HCT116 (cell line): ENCODE results near the gene LCMT1. TPM values are rescaled to one million over a fixed set of nuclear protein-coding genes. Genes with fewer than 3 reads are reported as not detected.
A peak's percentile ranks its signal among the peaks of the same experiment; 100 is the strongest.
"Not testable (repeated sequence)": the region's sequence is repeated elsewhere in the genome, so short reads cannot be mapped to it uniquely, and the experiment has no call there.

Experiments used
- ATAC-seq: fragments of 200-7000 bp; cut with Tn5 transposase; 2 replicates; pipeline ENCODE4 v1.9.1; 2020; ENCODE audit warnings: mild to moderate bottlenecking, moderate library complexity
- BruUV-seq: library from RNA; stranded (reverse); fragments of 400-500 nt; replicated peaks from 2 replicates; lab custom pipeline; 2021; lab: Mats Ljungman, UMichigan
- CTCF ChIA-PET: fragments of 300-600 bp; sonication (Branson Sonifier 250); formaldehyde crosslinking; loops from one replicate; lab custom pipeline; 2021; ENCODE audit warnings: antibody characterized with exemption; lab: Charles Lee
- POLR2A ChIA-PET: fragments of 300-600, 350-600 bp; sonication (Branson Sonifier 250); formaldehyde crosslinking; loops from one replicate; lab custom pipeline; 2021; ENCODE audit warnings: antibody characterized with exemption; lab: Charles Lee
- RAD21 ChIA-PET, 2 experiments: fragments of 300-600 bp; sonication (Branson Sonifier 250); formaldehyde crosslinking; loops; one replicate each; lab custom pipeline; 2023; ENCODE audit warnings: low total read pairs in 2 of 2; ENCODE audit not compliant: uncharacterized antibody in 2 of 2, unreplicated experiment in 2 of 2, low non-redundant PET in 1 of 2; lab: Charles Lee
- DNase-seq: peaks from one replicate; pipeline ENCODE4 v3.0.0-alpha.2; 2010; ENCODE audit warnings: low read depth, low spot score
- H2AFZ ChIP-seq: fragments of 200-600 bp; shearing (Covaris generic), sonication (generic); 2 replicates; pipeline ENCODE4 v1.6.1; 2017; ENCODE audit warnings: low read depth, mixed run types, mixed read lengths, antibody characterized with exemption, low read length; ENCODE audit not compliant: poor library complexity, severe bottlenecking
- H3K27ac ChIP-seq: 2 replicates; pipeline ENCODE4 v1.5.1; 2012; ENCODE audit warnings: low read depth, low read length
- H3K27me3 ChIP-seq: fragments of 200-600 bp; sonication (generic); 2 replicates; pipeline ENCODE4 v1.6.1; 2016; ENCODE audit warnings: mixed run types, low read length, mixed read lengths; ENCODE audit not compliant: insufficient read depth
- H3K36me3 ChIP-seq, 2 experiments: fragments of 200-500 bp in 1 of 2; fragments of 200-600 bp in 1 of 2; sonication (Bioruptor generic) in 1 of 2; sonication (generic) in 1 of 2; 2 replicates each; pipeline versions ENCODE4 v1.5.1 to v1.6.1; 2014 to 2016; ENCODE audit warnings: low read length in 2 of 2, inconsistent platforms in 1 of 2, mixed read lengths in 1 of 2, mixed run types in 1 of 2; ENCODE audit not compliant: insufficient read depth in 2 of 2, control insufficient read depth in 1 of 2
- H3K4me1 ChIP-seq, 2 experiments: fragments of 200-600 bp in 1 of 2; sonication (generic) in 1 of 2; 2 replicates each; pipeline versions ENCODE4 v1.5.1 to v1.6.1; 2012 to 2017; ENCODE audit warnings: low read length in 2 of 2, inconsistent platforms in 1 of 2, mild to moderate bottlenecking in 1 of 2, mixed read lengths in 1 of 2, mixed run types in 1 of 2, moderate library complexity in 1 of 2; ENCODE audit not compliant: insufficient read depth in 2 of 2, control insufficient read depth in 1 of 2
- H3K4me2 ChIP-seq: fragments of 200-600 bp; sonication (generic); 2 replicates; pipeline ENCODE4 v1.6.1; 2017; ENCODE audit warnings: mixed run types, low read length, mixed read lengths
- H3K4me3 ChIP-seq, 2 experiments: fragments of 200-600 bp in 1 of 2; sonication (generic) in 1 of 2; replicated peaks in 1 of 2; 2 replicates each; pipeline ENCODE4 v1.5.1; 2011 to 2016; ENCODE audit warnings: low read length in 2 of 2, control low read depth in 1 of 2, low read depth in 1 of 2, mild to moderate bottlenecking in 1 of 2, mixed read lengths in 1 of 2, mixed run types in 1 of 2
- H3K79me2 ChIP-seq: fragments of 200-600 bp; sonication (generic); 2 replicates; pipeline ENCODE4 v1.6.1; 2017; ENCODE audit warnings: mild to moderate bottlenecking, mixed run types, low read length, moderate library complexity, mixed read lengths; ENCODE audit not compliant: insufficient read depth
- H3K9ac ChIP-seq: fragments of 200-600 bp; sonication (generic); 2 replicates; pipeline ENCODE4 v1.6.1; 2016; ENCODE audit warnings: low read length, mixed read lengths
- H3K9me2 ChIP-seq: fragments of 200-600 bp; sonication (generic), shearing (Covaris generic); 2 replicates; pipeline ENCODE4 v1.6.1; 2017; ENCODE audit warnings: mixed run types, mild to moderate bottlenecking, moderate library complexity; ENCODE audit not compliant: insufficient read depth
- H3K9me3 ChIP-seq, 2 experiments: fragments of 200-500 bp in 1 of 2; fragments of 200-600 bp in 1 of 2; sonication (Bioruptor generic) in 1 of 2; sonication (generic) in 1 of 2; 2 replicates each; pipeline ENCODE4 v1.6.1; 2014 to 2017; ENCODE audit warnings: low read length in 2 of 2, mixed read lengths in 2 of 2, inconsistent platforms in 1 of 2, low read depth in 1 of 2, mild to moderate bottlenecking in 1 of 2, mixed run types in 1 of 2, moderate library complexity in 1 of 2; ENCODE audit not compliant: control insufficient read depth in 1 of 2, insufficient read depth in 1 of 2
- H4K20me1 ChIP-seq: fragments of 200-600 bp; sonication (generic), shearing (Covaris generic); 2 replicates; pipeline ENCODE4 v1.6.1; 2017; ENCODE audit warnings: mixed run types, mild to moderate bottlenecking, moderate library complexity; ENCODE audit not compliant: insufficient read depth
- CEBPB ChIP-seq: IDR thresholded peaks from 2 replicates; pipeline ENCODE4 v1.6.1; 2012; ENCODE audit warnings: low read depth
- EGR1 ChIP-seq: IDR thresholded peaks from 2 replicates; pipeline ENCODE4 v1.6.1; 2012; ENCODE audit warnings: low read depth
- ELF1 ChIP-seq: IDR thresholded peaks from 2 replicates; pipeline ENCODE4 v1.6.1; 2012; ENCODE audit warnings: low read depth, borderline replicate concordance
- EZH2 ChIP-seq: fragments of 200-600 bp; sonication (generic); IDR thresholded peaks from 2 replicates; pipeline ENCODE4 v1.6.1; 2017; ENCODE audit warnings: antibody characterized with exemption, mixed run types
- POLR2A ChIP-seq: IDR thresholded peaks from 2 replicates; pipeline ENCODE4 v1.7.0; 2011; ENCODE audit warnings: borderline replicate concordance; ENCODE audit not compliant: insufficient read depth, insufficient read length; ENCODE audit errors: extremely low read depth
- TCF7L2 ChIP-seq: IDR thresholded peaks from 2 replicates; pipeline ENCODE4 v1.7.0; 2011; ENCODE audit warnings: borderline replicate concordance, inconsistent platforms; ENCODE audit not compliant: insufficient read depth, insufficient read length; ENCODE audit errors: extremely low read depth
- ZNF274 ChIP-seq: fragments of 200-500 bp; sonication (Bioruptor generic); IDR thresholded peaks from 2 replicates; pipeline ENCODE4 v1.6.1; 2014; ENCODE audit warnings: mild to moderate bottlenecking, low read depth, low read length, inconsistent platforms
- intact Hi-C: fragments of 100-400 bp; cut with micrococcal nuclease; formaldehyde crosslinking; loops from 2 replicates; pipeline ENCODE4 v1.10.0; 2022
- total RNA-seq: library from RNA; stranded (reverse); gene quantifications from one replicate; pipeline ENCODE4 v1.2.1, GENCODE V29; 2021; ENCODE audit not compliant: unreplicated experiment
- TF ChIP-seq, protein P1 (sequence below): IDR thresholded peaks from 2 replicates; pipeline ENCODE4 v1.6.1; 2012; ENCODE audit warnings: low read depth
- TF ChIP-seq, protein P2 (sequence below): IDR thresholded peaks from 2 replicates; pipeline ENCODE4 v1.6.1; 2011; ENCODE audit warnings: mild to moderate bottlenecking, low read length, moderate library complexity; ENCODE audit not compliant: insufficient replicate concordance; ENCODE audit errors: extremely low read depth
- TF ChIP-seq, protein P3 (sequence below), 3 experiments: fragments of 200-600 bp in 1 of 3; sonication (generic) in 1 of 3; IDR thresholded peaks in 2 of 3; conservative IDR thresholded peaks in 1 of 3; 2 replicates each; pipeline ENCODE4 v1.5.1; 2012 to 2017; ENCODE audit warnings: low read depth in 2 of 3, low read length in 2 of 3, antibody characterized with exemption in 1 of 3, borderline replicate concordance in 1 of 3, control low read depth in 1 of 3, mild to moderate bottlenecking in 1 of 3, mixed read lengths in 1 of 3, mixed run types in 1 of 3, moderate library complexity in 1 of 3; ENCODE audit not compliant: insufficient read depth in 1 of 3

Gene LCMT1
- total RNA-seq, 1 experiment from 2014 or later, result 52.4 TPM

DNA sequence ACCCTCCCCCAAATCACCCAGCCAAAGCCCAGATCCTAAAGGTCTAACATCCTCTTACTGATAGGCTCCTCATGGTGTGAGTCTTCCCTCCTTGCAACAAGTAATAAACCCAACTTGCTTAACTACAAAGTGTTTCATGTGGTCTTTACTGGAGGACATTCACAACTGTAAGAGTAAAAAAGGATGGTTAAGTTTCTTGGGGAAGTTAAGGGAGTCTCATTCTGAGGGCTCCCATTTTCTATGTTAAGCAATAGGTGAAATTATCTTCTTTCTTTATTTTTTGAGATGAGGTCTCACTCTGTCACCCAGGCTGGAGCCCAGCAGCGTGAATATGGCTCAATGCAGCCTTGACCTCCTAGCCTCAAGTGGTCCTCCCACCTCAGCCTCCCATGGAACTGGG, 47.3 kb upstream of the LCMT1 start:
- peak; percentile 16; the same call in 1 of the 2 replicates for ATAC-seq
- H3K9me3 ChIP-seq, H3K27me3 ChIP-seq, CTCF ChIA-PET, H3K4me3 ChIP-seq, H3K9ac ChIP-seq, H3K36me3 ChIP-seq, H3K79me2 ChIP-seq, H4K20me1 ChIP-seq, DNase-seq, H2AFZ ChIP-seq, H3K27ac ChIP-seq, POLR2A ChIA-PET, RAD21 ChIA-PET, intact Hi-C loops, H3K9me2 ChIP-seq, BruUV-seq: not testable (repeated sequence)
- H3K4me1 ChIP-seq, result peaks cover 0 to 15% of the 10 kb centered on the region in 2 experiments; a peak in 2 of 4 replicates
- H3K4me2 ChIP-seq, result peak overlapping the region; percentile 6; the same call in 1 of the 2 replicates

DNA sequence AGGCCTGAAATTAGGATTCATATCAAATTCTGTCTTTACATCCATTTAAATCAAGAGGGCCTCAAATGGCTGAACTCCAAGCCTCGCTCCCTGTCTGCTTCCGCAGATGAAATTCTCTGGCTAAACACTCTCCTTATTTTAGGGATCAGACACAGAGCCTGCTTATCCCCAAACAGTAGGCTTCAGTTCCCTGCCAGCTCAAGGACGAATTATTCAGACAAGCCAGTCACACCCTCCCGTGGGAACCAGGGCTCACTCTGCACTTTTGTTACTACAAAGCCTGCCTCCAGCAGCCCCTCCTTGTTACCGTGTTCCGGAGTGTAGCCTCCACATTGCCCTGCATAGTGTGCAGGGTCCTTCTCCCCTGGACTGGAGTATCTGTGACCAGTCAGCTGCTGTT, 46.6 kb upstream of the LCMT1 start:
- ATAC-seq, result no peak
- Histone ChIP-seq H2AFZ (no peak overlapping the region), H3K36me3 (no peaks in the 10 kb centered on the region), H3K9ac (no peak overlapping the region), H4K20me1 (no peaks in the 10 kb centered on the region), H3K9me3 (no peaks in the 10 kb centered on the region), H3K4me2 (no peak overlapping the region), H3K4me1 (peaks cover 0 to 21% of the 10 kb centered on the region in 2 experiments; a peak in 2 of 4 replicates), H3K27ac (no peak overlapping the region), H3K9me2 (no peaks in the 10 kb centered on the region), H3K79me2 (no peaks in the 10 kb centered on the region), H3K4me3 (no peak overlapping the region), H3K27me3 (no peaks in the 10 kb centered on the region)
- intact Hi-C loops, result no loop called here
- RAD21 ChIA-PET, result no interaction called here
- TF ChIP-seq TCF7L2 (no peak), ELF1 (no peak), POLR2A (no peak), EZH2 (no peak), CEBPB (no peak), EGR1 (no peak), ZNF274 (no peak)
- TF ChIP-seq, protein P1, sequence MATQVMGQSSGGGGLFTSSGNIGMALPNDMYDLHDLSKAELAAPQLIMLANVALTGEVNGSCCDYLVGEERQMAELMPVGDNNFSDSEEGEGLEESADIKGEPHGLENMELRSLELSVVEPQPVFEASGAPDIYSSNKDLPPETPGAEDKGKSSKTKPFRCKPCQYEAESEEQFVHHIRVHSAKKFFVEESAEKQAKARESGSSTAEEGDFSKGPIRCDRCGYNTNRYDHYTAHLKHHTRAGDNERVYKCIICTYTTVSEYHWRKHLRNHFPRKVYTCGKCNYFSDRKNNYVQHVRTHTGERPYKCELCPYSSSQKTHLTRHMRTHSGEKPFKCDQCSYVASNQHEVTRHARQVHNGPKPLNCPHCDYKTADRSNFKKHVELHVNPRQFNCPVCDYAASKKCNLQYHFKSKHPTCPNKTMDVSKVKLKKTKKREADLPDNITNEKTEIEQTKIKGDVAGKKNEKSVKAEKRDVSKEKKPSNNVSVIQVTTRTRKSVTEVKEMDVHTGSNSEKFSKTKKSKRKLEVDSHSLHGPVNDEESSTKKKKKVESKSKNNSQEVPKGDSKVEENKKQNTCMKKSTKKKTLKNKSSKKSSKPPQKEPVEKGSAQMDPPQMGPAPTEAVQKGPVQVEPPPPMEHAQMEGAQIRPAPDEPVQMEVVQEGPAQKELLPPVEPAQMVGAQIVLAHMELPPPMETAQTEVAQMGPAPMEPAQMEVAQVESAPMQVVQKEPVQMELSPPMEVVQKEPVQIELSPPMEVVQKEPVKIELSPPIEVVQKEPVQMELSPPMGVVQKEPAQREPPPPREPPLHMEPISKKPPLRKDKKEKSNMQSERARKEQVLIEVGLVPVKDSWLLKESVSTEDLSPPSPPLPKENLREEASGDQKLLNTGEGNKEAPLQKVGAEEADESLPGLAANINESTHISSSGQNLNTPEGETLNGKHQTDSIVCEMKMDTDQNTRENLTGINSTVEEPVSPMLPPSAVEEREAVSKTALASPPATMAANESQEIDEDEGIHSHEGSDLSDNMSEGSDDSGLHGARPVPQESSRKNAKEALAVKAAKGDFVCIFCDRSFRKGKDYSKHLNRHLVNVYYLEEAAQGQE, result no peak
- TF ChIP-seq, protein P2, sequence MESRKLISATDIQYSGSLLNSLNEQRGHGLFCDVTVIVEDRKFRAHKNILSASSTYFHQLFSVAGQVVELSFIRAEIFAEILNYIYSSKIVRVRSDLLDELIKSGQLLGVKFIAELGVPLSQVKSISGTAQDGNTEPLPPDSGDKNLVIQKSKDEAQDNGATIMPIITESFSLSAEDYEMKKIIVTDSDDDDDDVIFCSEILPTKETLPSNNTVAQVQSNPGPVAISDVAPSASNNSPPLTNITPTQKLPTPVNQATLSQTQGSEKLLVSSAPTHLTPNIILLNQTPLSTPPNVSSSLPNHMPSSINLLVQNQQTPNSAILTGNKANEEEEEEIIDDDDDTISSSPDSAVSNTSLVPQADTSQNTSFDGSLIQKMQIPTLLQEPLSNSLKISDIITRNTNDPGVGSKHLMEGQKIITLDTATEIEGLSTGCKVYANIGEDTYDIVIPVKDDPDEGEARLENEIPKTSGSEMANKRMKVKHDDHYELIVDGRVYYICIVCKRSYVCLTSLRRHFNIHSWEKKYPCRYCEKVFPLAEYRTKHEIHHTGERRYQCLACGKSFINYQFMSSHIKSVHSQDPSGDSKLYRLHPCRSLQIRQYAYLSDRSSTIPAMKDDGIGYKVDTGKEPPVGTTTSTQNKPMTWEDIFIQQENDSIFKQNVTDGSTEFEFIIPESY, result no peak
- TF ChIP-seq, protein P3, sequence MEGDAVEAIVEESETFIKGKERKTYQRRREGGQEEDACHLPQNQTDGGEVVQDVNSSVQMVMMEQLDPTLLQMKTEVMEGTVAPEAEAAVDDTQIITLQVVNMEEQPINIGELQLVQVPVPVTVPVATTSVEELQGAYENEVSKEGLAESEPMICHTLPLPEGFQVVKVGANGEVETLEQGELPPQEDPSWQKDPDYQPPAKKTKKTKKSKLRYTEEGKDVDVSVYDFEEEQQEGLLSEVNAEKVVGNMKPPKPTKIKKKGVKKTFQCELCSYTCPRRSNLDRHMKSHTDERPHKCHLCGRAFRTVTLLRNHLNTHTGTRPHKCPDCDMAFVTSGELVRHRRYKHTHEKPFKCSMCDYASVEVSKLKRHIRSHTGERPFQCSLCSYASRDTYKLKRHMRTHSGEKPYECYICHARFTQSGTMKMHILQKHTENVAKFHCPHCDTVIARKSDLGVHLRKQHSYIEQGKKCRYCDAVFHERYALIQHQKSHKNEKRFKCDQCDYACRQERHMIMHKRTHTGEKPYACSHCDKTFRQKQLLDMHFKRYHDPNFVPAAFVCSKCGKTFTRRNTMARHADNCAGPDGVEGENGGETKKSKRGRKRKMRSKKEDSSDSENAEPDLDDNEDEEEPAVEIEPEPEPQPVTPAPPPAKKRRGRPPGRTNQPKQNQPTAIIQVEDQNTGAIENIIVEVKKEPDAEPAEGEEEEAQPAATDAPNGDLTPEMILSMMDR (IDR thresholded peaks at IDR 0.05 in 2 of 3, conservative IDR thresholded peaks at IDR 0.05 in 1 of 3; ENCODE audit: borderline replicate concordance in 1 of 3, insufficient read depth in 1 of 3, low read depth in 2 of 3, low read length in 2 of 3), result no peak
- no TSS peak for BruUV-seq
- DNase-seq, result no peak
- POLR2A ChIA-PET, result no interaction called here
- CTCF ChIA-PET, result interaction anchor here (1.2 kb wide), 1 partner anchor 161 kb away, joined by 3 read pairs; no protein-coding TSS in a partner anchor
